ENCODE data around the gene SMIM29. TPM values are rescaled to one million over a fixed set of nuclear protein-coding genes. Genes with fewer than 3 reads are reported as not detected.

Gene SMIM29
- 18.2 and 19.2 TPM in 2 replicates for total RNA-seq

GRCh38 chr6:34248727-34249468 is at the start of gene SMIM29:
Gene SMIM29 (minus strand): TSS chr6:34249006. CDS start chr6:34247791, 1,215 bp downstream.

GRCh38 chr6:34236443-34237315 is 12.1 kb downstream of the SMIM29 start, which contains the start of gene HMGA1:
Gene HMGA1 (plus strand): TSS chr6:34236873. CDS start chr6:34240781, 3,908 bp downstream.

Other genes starting within 250 kb of the SMIM29 start
- gene GRM4, start 102.9 kb downstream of the SMIM29 start, total RNA-seq, result 0.07 TPM in 1 of 2 replicates, not detected in the other
- 301 and 418 TPM in 2 replicates for gene HMGA1, start 12.1 kb downstream of the SMIM29 start, total RNA-seq
- gene NUDT3, start 143.7 kb upstream of the SMIM29 start, total RNA-seq, result 17.1 and 21.1 TPM in 2 replicates
- 4,178 and 5,351 TPM in 2 replicates for gene RPS10, start 177.1 kb upstream of the SMIM29 start, total RNA-seq
- gene PACSIN1, start 217.1 kb upstream of the SMIM29 start, total RNA-seq, result not detected in 2 replicates

Data from airway epithelial cell (primary cell).